Measurements from ENCODE around the gene TBX6.
A peak's percentile ranks its signal among the peaks of the same experiment; 100 is the strongest.

The TBX6 gene

DNA sequence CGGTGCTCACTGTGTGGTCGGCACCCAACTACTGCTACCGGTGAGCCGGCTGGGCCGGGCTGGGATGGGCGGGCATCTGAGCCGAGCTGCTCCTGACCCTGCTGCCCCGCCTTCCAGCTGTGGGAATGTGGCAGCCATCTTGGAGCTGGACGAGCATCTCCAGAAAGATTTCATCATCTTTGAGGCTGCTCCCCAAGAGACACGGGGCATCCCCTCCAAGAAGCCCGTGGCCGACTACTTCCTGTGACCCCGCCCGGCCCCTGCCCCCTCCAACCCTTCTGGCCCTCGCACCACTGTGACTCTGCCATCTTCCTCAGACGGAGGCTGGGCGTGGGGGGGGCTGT is 6.9 kb downstream of the TBX6 start:
- H3K27ac ChIP-seq, result no peak overlapping the region
- TF ChIP-seq ZFX (IDR thresholded peaks at IDR 0.05; ENCODE audit: borderline replicate concordance), result no peak
- TF ChIP-seq, protein P1, sequence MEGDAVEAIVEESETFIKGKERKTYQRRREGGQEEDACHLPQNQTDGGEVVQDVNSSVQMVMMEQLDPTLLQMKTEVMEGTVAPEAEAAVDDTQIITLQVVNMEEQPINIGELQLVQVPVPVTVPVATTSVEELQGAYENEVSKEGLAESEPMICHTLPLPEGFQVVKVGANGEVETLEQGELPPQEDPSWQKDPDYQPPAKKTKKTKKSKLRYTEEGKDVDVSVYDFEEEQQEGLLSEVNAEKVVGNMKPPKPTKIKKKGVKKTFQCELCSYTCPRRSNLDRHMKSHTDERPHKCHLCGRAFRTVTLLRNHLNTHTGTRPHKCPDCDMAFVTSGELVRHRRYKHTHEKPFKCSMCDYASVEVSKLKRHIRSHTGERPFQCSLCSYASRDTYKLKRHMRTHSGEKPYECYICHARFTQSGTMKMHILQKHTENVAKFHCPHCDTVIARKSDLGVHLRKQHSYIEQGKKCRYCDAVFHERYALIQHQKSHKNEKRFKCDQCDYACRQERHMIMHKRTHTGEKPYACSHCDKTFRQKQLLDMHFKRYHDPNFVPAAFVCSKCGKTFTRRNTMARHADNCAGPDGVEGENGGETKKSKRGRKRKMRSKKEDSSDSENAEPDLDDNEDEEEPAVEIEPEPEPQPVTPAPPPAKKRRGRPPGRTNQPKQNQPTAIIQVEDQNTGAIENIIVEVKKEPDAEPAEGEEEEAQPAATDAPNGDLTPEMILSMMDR (IDR thresholded peaks at IDR 0.05), result no peak

DNA sequence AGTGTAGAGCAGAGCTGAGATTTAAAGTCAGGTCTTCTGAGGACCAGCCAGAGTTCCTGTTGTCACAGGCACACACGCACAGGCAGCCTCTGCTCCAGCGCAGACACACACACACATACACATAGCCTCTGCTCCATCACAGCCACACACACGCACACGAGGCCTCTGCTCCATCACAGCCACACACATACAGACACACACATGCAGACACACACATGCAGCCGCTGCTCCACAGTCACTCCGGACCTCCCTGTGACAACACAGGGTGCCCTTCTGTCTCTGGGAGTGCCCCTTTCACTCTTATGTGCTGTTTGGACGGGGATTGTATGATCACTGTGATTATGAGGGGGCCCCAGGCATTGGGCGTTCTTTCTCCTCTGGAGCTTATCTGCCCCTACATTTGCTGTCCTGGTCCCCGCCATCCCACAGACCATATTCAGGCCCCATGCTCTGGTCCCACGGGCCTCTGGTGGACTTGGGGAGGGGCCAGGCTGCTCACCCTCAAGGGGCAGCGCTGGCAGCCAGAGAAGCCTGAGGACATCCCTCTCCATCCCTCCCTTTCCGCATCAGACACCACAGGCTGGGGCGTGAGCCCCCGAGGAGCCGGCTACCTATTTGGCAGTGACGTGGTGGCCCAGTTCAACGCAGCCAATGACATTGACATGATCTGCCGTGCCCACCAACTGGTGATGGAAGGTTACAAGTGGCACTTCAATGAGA is 7.5 kb downstream of the TBX6 start:
- no peak for TF ChIP-seq ZFX (IDR thresholded peaks at IDR 0.05; ENCODE audit: borderline replicate concordance)
- TF ChIP-seq, protein P1 (IDR thresholded peaks at IDR 0.05), result no peak

DNA sequence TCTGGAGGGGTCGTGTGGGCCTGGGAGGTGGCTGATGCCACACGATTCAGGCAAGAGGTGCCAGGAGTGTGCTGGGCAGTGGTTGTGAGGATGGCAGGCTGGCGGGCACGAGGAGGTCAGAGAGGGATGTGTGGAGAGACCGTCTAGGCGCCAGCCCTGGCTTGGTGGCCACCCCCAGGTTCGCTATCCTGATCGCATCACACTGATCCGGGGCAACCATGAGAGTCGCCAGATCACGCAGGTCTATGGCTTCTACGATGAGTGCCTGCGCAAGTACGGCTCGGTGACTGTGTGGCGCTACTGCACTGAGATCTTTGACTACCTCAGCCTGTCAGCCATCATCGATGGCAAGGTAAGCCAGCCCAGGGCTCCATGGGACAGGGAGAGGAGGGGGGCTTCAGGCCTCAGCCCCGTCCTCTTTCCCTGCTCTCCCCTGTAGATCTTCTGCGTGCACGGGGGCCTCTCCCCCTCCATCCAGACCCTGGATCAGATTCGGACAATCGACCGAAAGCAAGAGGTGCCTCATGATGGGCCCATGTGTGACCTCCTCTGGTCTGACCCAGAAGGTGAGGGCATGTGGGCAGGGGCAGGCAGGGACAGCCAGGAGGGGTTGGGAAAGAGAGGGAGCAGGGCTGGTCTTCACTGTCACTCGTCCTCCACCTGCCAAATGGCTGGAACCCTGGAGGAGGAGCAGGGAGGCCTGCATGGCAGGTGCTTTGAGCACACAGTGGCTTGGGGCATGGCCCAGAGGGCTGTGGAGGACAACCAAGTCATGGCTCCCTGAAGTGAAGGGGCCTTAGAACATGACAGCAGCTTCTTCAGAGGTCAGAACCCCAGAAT is 8.3 kb downstream of the TBX6 start:
- TF ChIP-seq, protein P1 (IDR thresholded peaks at IDR 0.05), result no peak
- no peak for TF ChIP-seq ZFX (IDR thresholded peaks at IDR 0.05; ENCODE audit: borderline replicate concordance)
- H3K27ac ChIP-seq, result no peak overlapping the region

More for the DNA sequence above, 7.5 kb downstream of the TBX6 start:
- H3K27ac ChIP-seq, result no peak overlapping the region

DNA sequence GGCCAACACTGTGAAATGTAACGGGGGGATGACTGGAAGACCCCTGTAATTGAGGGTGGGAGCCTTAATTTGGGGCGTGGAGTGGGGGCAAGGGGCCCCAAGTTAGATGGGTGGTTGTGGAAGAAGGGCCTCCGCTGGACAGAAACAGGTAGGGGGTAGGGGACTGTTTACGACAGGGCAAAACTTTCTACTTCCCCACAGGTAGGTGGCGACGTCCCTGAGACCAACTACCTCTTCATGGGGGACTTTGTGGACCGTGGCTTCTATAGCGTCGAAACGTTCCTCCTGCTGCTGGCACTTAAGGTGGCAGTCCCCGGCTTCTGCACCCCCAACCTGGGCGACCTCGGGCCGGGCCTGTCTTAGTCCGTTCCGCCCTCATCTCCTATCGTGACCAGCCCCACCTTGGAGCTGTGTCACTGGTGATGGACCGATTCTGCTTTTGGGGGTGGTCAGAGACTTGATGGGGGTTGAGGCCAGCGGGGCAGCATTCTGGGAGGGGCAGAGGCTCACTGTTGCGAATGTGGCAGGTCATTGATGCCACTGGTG is 9.1 kb downstream of the TBX6 start:
- H3K27ac ChIP-seq, result no peak overlapping the region
- TF ChIP-seq ZFX (IDR thresholded peaks at IDR 0.05; ENCODE audit: borderline replicate concordance), result no peak
- TF ChIP-seq, protein P1 (IDR thresholded peaks at IDR 0.05), result peak; percentile 35

DNA sequence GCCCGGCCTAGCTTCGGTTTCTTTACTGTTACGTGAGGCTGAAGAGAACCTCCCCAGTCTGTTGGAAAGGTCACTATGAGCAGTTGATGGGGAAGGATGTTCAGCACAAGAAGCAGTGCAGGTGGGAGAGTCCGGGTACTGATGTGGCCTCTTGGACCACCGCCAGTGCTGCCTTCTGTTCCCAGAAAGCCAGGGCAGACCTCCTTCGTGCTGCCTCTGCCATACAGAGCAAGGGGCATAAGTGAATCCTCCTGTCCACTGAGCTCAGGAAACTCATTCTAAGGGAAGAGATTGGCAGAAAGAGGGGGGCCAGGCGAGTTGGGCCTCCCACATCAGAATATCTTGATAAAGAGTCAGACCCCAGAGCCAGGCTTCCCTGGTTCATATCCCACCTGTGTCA is 12.2 kb downstream of the TBX6 start:
- TF ChIP-seq ZFX (IDR thresholded peaks at IDR 0.05; ENCODE audit: borderline replicate concordance), result no peak
- TF ChIP-seq, protein P1 (IDR thresholded peaks at IDR 0.05), result no peak
- no peak overlapping the region for H3K27ac ChIP-seq

DNA sequence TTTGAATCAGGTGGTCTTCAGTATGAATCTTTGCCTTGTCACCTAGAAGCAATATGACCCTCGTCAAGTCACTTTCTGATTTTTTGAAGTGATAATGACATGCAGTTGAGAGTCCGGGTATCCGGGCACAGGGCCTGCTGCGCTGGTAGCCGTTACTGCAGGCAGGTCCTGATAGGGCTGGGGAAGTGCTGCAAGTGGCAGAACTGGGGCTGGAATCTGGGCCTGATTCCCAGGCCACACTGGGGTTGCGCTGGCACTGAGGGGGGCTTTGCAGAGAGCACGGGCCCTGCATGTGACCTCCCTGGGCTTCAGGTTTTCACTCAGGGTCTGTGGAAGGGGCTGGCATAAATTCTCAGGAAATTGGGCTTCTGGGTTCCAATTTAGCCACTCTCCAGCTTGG is 13.0 kb downstream of the TBX6 start:
- TF ChIP-seq ZFX (IDR thresholded peaks at IDR 0.05; ENCODE audit: borderline replicate concordance), result no peak
- TF ChIP-seq, protein P1 (IDR thresholded peaks at IDR 0.05), result no peak
- no peak overlapping the region for H3K27ac ChIP-seq

DNA sequence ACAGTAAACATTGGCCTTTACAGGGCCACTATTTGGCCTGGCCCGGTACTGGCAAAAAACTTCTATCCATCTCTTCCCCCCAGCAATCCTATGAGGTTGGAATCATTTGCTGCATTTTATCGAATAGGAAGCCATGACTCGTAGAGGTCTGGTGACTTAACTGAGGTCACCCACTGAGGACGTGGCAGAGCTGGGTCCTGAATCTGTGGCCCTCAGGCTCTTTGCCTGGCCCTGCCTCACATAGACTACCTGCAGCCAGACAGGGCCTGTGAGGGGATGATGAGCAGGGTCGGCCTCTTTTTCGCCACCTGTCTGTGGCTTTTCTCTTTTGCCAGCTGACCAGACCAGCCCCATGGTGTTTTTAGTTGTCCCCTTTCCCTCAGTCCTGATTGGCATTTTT is 14.1 kb downstream of the TBX6 start:
- H3K27ac ChIP-seq, result no peak overlapping the region
- TF ChIP-seq, protein P1 (IDR thresholded peaks at IDR 0.05), result no peak
- TF ChIP-seq ZFX (IDR thresholded peaks at IDR 0.05; ENCODE audit: borderline replicate concordance), result no peak

Data from 22Rv1 (cell line).